Spleen (tissue), 7 donors: ENCODE measurements around the gene DDX31.

ENCODE experiments used
- CTCF ChIP-seq, 11 experiments: fragments of 200-600 bp in 7 of 11; fragments of 450-650 bp in 4 of 11; sonication (generic) in 4 of 11; IDR thresholded peaks in 8 of 11; conservative IDR thresholded peaks in 3 of 11; 1 replicate in 7 of 11; 2 replicates in 4 of 11; pipeline versions ENCODE4 v1.4.0 to v1.8.0; 2016 to 2021; ENCODE audit warnings: antibody characterized with exemption in 11 of 11, inconsistent platforms in 4 of 11, mild to moderate bottlenecking in 1 of 11
- POLR2A ChIP-seq, 3 donors: fragments of 450-650 bp; IDR thresholded peaks; one replicate each; pipeline ENCODE4 v1.5.1; 2017; ENCODE audit warnings: antibody characterized with exemption in 3 of 3, mild to moderate bottlenecking in 1 of 3
- POLR2AphosphoS5 ChIP-seq, 3 donors: sonication (generic); formaldehyde crosslinking; IDR thresholded peaks; one replicate each; pipeline ENCODE4 v1.5.1; 2017; ENCODE audit warnings: antibody characterized with exemption in 3 of 3
- donor health status: DM: no; HTN: no; CAD: no; lungs with moderate emphysema.
- donor health status: DM: no; HTN: no; CAD: no.
- donor health status: DM: no; HTN: no; CAD: no.

DNA sequence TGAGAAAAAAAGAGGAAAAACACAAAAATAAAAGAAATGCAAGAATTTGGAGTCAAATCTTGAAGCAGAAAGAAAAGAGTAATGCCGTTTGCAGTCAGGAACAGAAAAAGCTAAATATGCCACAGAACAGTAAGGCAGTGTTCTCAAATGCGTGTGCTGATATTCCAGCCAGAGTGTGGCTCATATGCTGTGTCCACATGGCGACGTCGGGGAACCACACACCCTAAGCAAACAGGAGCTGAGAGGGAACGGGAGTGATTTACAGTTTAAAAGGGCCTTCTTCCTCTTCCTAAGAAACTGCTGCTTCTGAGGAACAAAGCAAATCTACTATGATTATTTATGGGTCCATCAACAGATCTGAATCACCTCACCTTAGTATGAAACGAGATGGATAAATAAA lies 42.7 kb downstream of the DDX31 start:
- TF ChIP-seq CTCF (IDR thresholded peaks at IDR 0.05 in 8 of 11, conservative IDR thresholded peaks at IDR 0.05 in 3 of 11) (no peak), POLR2AphosphoS5 (IDR thresholded peaks at IDR 0.05) (no peak), POLR2A (IDR thresholded peaks at IDR 0.05) (no peak)
